Measurements from ENCODE around the gene C1QTNF5.

C1QTNF5 gene

DNA sequence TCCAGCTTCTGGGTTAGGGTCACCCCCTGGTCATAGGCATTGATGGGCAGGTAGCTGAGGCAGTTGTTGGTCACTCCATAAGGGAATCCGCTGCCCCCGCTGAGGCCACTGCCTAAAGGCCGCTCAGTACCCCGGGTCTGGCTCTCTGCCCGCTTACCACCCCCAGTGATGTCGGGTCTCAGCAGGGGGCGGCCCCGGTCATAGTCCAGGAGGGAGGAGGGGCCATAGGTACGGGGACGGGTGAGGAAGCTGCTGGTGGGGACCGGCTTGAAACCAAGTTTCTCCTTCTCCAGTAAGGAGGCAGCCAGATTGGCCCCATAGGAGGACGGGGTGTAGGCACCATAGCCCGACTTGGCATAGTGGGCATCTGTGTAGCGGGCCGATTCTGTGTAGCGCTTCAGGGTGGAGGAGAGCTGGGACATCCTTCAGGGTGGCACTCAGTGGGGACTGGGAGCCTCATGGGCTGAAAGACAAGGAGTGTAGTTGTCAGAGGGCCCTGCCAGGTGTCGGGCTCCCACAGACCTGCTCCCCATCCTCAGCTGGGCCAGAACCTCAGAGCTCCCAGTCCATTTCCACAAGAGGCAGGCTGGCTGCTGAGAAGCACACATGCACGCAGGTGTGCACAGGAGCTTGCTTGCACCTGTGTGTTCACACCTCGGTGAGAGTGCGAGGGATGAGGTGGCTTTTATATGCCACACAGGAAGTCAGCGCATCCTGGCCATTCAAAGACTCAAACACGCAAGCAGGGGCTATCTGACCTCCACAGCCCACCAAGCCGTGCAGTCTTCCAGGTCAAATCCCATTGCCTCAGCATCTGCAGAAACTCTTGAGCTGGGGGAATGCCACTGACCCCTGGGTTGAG is 32.6 kb upstream of the C1QTNF5 start:
- DNase-seq (ENCODE audit: low spot score): peak; percentile 2

DNA sequence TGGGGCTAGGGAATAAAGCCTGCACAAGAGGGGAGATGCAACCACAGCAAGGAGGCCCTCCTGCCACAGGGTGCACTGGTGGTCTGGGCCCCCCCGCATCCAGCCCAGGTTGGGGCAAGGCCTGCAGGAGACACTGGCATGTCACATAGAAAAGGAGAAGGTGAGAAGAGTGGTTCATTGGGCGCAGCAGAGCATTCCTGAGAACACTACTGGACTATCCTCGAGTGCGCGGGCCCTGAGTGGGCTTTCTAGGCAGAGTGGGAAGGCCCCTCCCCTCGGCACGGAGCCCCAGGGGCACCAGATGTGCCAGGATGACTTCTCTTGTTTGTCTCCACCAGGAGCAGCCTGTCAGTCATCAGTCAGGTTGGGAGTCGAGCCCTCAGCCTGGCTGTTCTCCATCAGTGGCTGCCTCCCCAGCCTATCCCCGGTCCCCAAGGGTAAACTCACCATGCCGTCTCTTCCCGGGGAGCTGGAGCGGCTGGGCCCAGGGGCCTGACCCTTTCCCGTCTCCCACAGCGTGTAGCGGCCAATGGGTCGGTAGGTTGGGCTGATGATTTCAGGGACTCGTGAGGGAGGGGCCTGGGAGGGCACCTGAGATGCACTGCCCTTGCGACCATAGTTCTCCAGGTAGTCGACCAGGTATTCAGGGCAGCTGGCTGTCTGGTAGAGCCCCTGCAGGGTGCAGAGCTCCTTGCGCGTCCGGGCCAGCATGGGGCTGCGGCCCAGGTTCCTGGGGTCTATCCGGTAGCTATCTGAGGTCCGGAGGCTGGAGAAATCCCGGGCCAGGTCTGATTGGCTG is 31.8 kb upstream of the C1QTNF5 start:
- DNase-seq (ENCODE audit: low spot score): no peak

DNA sequence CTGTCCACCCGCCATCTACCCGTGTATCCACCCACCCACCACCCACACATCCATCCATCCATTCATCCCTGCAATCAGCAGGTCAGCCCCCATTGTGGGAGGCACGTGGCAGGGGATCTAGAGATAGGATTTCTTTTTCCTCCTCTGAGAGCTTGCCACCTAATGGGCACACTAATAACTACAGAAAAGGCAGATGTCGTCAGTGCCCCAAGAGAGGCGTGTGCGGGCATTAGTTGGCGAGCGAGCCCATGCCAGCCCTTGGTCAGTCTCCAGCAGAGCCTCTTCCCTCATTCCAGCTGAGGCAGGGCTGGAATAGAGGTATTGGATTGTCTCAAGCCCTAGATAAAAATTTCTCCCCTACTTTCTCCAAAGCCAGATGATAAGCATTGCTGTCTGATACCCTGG is 31.1 kb upstream of the C1QTNF5 start:
- peak; percentile 46 for DNase-seq (ENCODE audit: low spot score)

DNA sequence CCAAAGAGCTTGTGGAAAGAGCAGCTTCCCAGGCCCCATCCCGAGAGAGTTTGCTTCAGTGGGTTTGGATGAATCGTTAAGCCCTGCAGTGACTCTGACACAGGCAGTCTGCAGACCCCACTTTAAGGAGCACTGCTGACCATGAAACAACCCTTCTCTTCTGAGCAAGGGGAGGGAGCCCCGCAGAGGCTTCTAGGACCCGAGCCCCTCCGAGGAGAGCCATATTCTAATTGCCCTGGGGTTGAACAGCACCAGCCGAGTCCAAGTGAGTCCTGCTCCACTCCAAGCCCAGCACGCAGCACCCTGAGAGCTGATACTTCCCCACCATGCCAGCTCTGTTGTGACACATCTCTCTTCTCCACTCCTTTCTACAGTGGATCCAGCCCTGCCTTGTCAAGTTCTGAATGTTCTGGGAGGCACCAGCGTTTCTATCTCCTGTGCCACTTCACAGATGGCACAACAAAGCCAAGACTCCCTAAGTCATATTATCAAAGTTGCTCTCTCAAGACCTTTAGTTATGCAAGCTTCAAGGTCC is 30.5 kb upstream of the C1QTNF5 start:
- no peak for DNase-seq (ENCODE audit: low spot score)

DNA sequence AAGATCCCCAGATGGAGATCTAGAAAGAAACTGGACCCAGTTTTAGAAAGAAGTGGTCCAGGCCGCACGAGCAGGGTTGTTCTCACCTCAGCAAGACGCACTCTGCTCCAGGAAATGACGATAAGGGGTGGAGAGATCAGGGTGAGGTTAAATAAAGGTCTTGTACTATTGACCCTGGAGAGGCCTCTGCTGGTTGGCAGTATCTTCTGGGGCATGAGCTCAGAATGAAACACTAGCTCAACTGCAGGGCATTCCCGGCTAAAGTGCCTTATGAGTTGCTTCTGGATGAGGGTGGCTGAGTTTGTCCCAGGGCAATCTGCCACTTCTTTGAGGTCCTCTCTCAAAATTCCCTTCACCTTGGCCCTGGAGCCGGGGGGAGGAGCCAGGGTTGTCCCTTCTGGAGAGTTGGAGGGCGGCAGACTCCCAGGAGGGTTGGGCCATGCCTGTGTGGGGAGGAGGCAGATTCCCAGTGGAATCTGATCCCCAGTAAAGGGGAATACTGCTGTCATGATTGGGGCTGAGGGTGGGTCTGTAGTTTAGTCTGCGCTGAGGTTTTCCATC is 29.9 kb upstream of the C1QTNF5 start:
- no peak for DNase-seq (ENCODE audit: low spot score)

DNA sequence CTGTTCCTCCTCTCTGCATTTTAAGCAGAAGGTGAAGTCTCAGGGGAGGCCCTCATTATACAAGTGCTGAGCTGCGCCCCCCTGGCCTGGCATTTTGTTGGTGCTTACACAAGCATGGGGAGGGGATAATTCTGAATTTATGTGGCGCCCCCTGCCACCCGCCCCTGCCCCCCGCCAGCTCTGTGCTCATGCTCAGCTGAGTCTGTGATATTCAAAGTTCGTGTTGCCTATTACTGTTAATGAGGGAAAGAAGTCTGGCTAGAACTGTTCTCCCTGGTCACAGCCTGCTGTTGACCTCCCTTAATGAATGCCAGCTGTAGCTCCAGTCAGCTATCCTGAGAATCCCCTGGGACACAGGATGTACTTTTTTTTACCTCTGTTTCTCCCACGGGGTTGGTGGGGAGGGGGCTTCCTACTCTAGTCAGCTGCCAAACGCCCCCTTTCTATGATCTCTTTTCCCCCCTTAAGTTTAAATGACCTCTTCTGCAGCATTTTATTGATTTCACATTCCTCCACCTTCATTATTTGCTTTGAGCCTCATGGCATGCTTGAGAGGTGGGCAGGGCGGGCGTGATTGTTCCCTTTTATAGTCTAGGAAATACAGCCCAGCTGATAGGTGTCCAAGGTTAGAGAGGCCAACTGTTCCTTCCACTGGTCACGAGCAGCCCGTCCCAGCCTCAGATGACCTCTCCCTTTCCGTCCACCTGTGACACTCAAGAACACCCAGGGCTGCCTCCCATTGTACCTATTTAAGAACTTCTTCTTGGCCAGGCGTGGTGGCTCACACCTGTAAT is 28.6 kb upstream of the C1QTNF5 start:
- no peak for DNase-seq (ENCODE audit: low spot score)

DNA sequence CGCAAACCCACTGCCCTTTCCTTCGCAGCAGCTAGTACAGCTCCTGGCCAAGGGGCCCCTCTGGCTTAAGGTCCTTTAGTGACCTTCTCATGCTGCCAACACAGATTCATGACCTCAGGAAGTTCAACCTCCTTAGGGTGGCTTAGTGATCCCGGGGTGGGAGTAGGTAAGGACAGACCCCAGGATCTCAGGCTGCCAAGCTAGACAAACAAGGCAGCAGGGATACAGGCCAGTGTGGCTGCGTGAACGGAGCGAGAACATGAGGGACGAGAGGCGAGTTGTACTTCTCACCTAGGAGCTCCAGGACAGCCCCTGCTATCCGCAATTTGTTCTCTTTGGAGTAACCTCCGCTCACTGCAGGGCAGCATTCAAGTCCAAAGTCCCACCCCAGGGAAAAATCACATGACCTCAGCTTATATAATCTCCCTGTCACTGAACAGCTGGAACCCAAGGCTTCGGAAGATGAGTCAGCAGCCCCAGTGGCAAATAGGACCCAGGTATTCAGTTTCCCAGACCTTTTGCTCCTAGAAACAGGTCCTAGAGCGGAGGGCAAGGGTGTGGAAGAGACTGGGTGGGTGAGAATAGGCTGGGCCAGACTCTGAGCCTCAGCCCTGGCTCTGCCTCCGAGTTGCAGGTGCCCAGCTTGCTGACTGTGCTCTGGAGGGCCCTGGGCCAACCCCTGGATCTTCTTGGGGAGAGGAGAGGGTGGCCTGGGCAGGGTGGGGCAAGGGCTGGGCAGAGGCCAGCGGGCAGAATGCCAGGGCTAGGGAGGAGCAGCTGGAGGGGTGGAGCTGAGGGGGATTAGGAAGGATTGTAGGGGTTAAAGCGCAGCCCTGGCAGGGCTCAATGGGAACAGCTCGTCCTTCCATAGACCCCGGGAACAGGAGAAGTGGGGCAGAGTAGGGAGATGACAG is 27.7 kb upstream of the C1QTNF5 start:
- no peak for DNase-seq (ENCODE audit: low spot score)

DNA sequence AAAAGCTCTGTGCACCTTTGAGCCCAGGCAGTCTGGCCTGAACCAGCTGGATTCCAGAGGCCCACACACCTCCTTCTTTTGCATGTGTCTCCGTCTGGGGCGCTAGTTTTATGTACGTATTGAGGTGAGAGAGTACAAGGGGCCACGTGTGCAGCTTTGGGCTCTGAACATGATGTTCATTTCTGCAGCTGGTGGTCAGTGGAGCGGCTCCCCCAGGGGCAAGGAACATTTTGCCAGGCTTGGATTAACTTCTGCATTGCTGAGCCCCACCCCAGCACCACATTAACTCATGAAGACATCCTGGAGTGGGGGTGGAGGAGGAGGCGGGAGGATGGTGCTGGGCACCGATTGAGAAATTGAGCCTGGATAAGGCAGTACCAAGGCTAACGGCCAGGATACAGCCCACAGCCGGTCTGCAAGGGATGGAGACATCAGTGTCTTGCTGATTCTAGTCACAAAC is 27.0 kb upstream of the C1QTNF5 start:
- peak; percentile 56 for DNase-seq (ENCODE audit: low spot score)

DNA sequence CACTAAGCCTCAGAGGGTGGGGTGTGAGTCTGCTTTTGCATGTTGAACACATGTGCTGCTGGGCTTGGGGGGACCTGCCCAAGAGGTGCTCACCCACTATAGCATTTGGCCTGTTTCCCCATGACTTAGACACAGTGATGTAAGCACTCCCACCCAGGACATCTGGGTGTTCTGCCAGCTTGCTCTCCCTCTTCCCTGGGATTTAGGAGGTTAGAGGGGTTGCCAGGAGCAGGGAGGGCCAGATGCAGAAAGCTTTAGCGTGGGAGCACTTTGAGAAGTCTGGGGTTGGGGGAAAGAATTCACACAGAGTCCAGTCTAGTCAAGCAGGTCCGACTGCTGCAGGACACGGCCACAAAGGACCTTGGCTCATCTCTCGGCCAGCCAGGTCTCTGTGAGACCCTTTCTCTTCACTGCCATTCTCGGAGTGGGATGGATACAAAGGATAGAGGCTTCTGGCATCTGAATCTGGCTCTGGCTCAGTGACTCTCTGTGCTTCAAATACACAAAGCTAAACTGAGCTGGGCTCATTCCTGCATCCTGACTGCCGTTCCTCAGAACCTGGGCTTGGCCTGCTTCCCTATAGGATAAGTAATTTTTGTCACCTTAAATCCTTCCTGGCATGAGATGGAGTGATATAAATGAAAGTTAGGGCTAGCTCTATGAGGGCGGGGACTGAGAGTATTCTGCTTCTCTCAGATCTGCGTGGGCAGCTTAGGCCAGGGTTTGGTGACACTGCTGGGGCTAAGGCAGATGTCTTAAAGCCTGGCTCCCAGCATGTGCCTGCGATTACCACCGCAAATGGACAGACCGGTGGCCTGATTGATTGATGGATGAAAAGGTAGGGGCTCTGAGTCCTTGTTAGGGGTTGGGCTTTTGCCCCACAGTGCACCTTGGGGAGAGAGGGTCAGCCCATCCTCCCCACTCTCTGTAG is 26.3 kb upstream of the C1QTNF5 start:
- no peak for DNase-seq (ENCODE audit: low spot score)

DNA sequence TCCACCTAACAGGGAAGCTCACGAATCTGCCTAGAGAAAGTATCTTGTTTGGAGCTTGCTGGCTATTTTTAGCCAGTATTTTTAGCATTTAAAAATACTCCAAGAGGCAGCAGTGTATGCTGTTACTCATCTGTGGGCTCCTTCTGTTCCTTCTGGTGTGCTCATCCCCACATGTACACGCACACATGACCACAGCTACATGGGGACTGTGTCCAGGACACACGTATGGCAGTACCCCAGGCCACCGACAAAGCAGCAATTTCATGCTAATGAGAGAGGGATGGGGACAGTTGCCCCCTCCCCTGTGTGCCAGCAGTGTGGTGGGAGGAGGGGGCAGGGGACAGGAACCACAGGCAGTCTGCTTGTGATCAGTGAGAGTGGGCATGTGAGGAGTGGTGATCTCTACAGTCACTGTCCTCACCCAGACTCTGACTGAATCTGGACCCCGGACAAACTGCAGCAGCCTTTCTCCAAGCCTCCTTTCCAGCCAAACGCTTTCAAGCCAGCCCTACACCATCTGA is 24.4 kb upstream of the C1QTNF5 start:
- no peak for DNase-seq (ENCODE audit: low spot score)

DNA sequence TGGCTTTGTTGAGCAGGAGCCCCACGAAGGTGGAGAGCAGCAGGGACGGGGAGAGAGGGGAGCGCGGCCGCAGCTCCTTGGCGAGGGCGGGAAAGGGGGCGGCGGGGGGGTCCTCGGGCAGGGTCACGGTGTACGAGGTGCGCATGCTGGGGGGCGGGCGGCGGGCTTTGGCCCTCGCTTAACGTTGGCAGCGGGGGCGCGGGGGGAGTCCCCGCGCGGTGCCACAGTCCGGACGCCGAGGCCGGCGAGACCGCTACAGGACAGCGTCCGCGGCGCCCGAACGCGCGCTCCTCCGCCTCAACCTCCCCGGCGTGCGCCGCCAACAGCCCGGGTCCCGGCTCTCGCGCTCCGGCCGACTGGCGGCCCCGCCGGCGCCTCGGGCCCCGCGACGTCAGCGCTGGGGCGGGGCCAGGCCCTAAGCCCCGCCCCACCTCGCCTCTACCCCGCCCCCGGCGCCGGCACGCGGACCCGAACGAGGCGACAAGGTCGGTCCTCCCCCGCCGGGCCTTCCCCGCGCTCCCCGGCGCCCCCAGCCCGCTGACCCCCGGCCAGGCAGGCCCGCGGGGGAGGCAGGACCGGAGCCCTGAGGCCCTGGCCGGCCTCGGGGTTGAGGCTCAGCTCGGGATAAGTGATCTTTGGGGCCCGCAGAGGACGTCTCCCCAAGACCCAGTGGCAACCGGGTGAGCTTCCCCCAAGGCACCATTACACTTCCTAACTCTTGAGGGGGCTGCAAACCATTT is 23.3 kb upstream of the C1QTNF5 start:
- no peak for DNase-seq (ENCODE audit: low spot score)

DNA sequence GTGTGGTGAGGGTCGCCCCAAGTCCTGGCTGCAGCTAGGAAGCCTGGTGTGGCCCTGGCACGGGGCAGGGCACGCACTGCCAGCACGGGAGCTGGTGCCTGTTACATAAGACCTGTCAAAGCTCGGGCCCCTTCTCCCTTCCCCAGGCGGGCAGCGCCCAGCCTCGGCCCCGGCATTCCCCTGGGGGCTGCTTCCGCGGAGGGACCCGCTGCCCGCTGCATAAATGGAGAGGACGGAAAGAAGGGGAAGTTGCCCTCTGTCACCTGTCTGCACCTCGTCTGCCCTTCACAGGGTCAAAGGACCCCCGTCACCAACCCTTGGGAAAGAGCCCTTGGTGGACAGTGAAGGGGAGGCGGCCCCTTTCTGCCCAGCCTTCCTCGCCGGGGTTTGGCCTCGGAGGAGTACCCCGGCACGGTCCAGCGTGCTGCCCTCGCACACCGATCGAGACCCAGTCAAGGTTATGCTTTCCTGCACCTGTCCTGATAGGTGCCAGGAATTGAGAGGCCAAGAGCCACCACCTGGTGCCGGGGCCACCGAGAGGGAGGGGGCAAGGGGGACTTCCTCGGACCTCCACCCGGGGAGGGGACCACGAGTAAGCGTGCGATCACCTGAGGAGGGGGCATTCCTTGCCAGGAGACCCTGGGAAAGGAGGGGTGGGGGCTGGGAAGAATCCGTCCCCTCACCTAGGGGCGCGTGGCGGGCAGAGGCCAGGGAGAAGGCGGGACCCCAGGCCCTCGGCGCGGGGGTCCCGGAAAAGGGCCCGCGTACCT is 22.6 kb upstream of the C1QTNF5 start:
- no peak for DNase-seq (ENCODE audit: low spot score)

DNA sequence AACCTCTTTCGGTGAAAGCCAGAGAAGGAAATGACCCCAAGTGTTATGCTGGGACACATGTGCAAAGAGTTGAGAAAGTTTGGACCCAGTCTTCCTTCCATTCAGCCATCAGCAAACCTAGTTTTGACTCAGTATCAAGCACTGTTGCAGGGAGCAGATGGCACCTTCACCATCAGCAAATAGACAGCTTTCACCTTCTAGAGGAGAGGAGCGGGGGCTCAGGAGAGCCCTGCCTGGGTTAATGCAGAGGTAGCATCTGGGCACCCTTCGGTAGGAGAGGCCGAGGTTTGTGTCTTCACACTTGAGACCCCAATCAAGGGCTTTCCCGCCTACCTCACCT is 22.0 kb upstream of the C1QTNF5 start:
- DNase-seq (ENCODE audit: low spot score): no peak

DNA sequence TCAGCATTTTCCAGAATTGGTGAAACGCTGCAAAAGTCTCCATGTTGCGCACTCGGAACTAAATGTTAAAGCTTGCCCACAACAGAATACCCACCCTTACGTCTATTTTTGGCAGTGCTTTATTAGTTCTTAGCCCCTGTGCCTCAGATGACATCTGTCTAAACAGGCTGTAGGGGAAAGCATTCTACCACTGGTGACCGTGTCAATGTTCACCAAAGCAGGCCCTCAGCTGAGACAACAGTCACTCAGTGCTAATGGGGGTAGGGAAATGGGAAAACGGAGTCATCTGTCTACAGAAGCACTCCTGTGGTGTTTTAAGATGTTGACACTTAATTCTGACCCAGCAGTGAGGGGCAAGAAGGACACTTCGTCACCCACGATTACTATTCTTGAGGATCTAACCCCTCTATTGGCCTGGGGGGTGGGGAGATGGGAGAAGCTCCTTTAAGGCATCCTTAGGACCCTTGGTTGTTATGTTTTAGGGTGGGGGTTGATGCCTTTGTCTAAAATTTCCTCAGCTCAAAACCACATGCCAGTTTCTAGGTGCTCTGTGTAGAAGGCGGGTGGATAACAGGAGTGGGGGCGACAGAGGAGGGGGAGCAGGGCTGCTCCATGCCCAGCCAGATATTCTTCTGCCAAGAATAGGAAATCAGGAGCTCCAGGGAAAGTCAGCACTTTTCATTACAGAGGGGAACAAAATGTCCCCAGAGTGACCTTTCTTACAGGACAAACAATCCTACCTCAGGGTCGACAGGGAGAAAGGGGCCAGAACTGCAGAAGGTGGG is 21.4 kb upstream of the C1QTNF5 start:
- DNase-seq (ENCODE audit: low spot score): no peak

DNA sequence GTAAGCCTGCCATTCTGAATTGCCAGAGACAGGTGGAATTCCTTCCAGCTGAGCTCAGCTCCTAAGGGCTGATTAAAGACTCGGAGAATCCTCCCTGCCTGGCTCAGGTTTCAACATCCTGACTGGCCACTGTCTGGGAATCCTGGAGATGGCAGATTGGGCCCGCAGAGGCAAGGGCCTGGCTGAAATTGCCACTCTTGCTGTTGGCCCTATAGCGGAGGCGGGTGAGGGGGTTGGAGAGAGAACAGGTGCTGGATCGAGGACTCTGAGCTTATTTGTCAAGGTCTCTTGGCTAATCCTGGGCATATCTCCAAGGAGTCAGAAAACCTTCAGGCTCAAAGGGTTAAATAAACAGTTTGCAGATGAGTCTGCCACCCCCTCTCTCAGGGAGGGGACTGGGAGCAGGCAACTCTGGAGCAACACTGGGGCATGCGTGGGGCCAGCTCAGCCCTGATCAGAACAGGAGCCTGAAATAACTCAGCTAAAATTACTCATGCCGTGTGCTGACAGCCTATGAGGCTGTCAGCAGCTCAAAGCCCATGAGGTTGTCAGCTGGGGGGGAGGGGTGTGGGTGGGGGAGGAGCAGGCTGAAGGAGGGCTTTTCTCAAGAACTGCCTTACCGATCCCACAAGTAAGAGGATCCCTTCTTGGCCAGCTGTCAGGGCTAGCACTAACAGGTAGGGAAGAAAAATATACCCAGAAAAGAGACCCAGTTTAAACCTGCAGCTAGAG is 20.5 kb upstream of the C1QTNF5 start:
- no peak for DNase-seq (ENCODE audit: low spot score)

Data from NAMALWA (cell line).